Cerebellar cortex (tissue), 1 donor: ENCODE measurements around the gene COL23A1.

ENCODE experiments used
- DNase-seq: peaks from one replicate; pipeline ENCODE4 v3.0.0-alpha.2; 2015; ENCODE audit warnings: low spot score

The COL23A1 gene

GRCh38 chr5:178296066-178296465 lies 294.1 kb downstream of the COL23A1 start:
- DNase-seq: no peak

- DNase-seq: no peak
Measured at GRCh38 chr5:178295589-178295988, 294.6 kb downstream of the COL23A1 start.

- no peak for DNase-seq
Measured at GRCh38 chr5:178293815-178294214, 296.4 kb downstream of the COL23A1 start.

- DNase-seq: no peak
Measured at GRCh38 chr5:178293400-178293799, 296.8 kb downstream of the COL23A1 start.

- no peak for DNase-seq
Measured at GRCh38 chr5:178292826-178293205, 297.4 kb downstream of the COL23A1 start.

GRCh38 chr5:178291969-178292825 lies 298.0 kb downstream of the COL23A1 start:
- no peak for DNase-seq

- DNase-seq: no peak
Measured at GRCh38 chr5:178291161-178291561, 299.0 kb downstream of the COL23A1 start.

- DNase-seq: no peak
Measured at GRCh38 chr5:178290376-178290775, 299.8 kb downstream of the COL23A1 start.

GRCh38 chr5:178289438-178289837 lies 300.8 kb downstream of the COL23A1 start:
- DNase-seq: no peak

- peak; percentile 41 for DNase-seq
Measured at GRCh38 chr5:178288401-178289368, 301.5 kb downstream of the COL23A1 start.

GRCh38 chr5:178287791-178288105 lies 302.4 kb downstream of the COL23A1 start:
- peak; percentile 68 for DNase-seq

GRCh38 chr5:178287091-178287790 lies 303.0 kb downstream of the COL23A1 start:
- no peak for DNase-seq

GRCh38 chr5:178286226-178287090 lies 303.7 kb downstream of the COL23A1 start:
- DNase-seq: no peak

GRCh38 chr5:178285399-178286225 lies 304.6 kb downstream of the COL23A1 start:
- no peak for DNase-seq

GRCh38 chr5:178284996-178285395 lies 305.2 kb downstream of the COL23A1 start:
- DNase-seq: no peak

GRCh38 chr5:178284093-178284675 lies 306.0 kb downstream of the COL23A1 start:
- no peak for DNase-seq

GRCh38 chr5:178283520-178283919 lies 306.7 kb downstream of the COL23A1 start:
- DNase-seq: no peak

GRCh38 chr5:178282391-178282790 lies 307.8 kb downstream of the COL23A1 start:
- DNase-seq: peak; percentile 50

- DNase-seq: no peak
Measured at GRCh38 chr5:178281331-178281730, 308.9 kb downstream of the COL23A1 start.

- DNase-seq: no peak
Measured at GRCh38 chr5:178280631-178281030, 309.6 kb downstream of the COL23A1 start.
